GM12873 (cell line): ENCODE results near the gene ERGIC3.

Source experiments
- CTCF ChIP-seq: IDR thresholded peaks from 2 replicates; pipeline ENCODE4 v1.5.1; 2012; ENCODE audit warnings: low read depth, mild to moderate bottlenecking, moderate library complexity, low read length, control low read depth; ENCODE audit not compliant: insufficient read depth; ENCODE audit errors: missing control alignments

The ERGIC3 gene

GRCh38 chr20:35525639-35526038 is 16.2 kb upstream of the ERGIC3 start:
- no peak for TF ChIP-seq CTCF

GRCh38 chr20:35527122-35527769 is 14.6 kb upstream of the ERGIC3 start:
- TF ChIP-seq CTCF = no peak

- no peak for TF ChIP-seq CTCF
Measured at GRCh38 chr20:35529552-35529951, 12.3 kb upstream of the ERGIC3 start, which contains the start of gene C20orf173. Gene C20orf173 (minus strand): TSS chr20:35529652. CDS start chr20:35529373, 279 bp downstream.

GRCh38 chr20:35539756-35540212 is 2.1 kb upstream of the ERGIC3 start:
- no peak for TF ChIP-seq CTCF

- no peak for TF ChIP-seq CTCF
Measured at GRCh38 chr20:35541118-35541782, 628 bp upstream of the ERGIC3 start.

- no peak for TF ChIP-seq CTCF
Measured at GRCh38 chr20:35542990-35543389, 1.1 kb downstream of the ERGIC3 start.

GRCh38 chr20:35544436-35544835 is 2.6 kb downstream of the ERGIC3 start:
- TF ChIP-seq CTCF = no peak
